HepG2 (cell line): ENCODE data around the gene ZNF414. TPM values are rescaled to one million over a fixed set of nuclear protein-coding genes. Genes with fewer than 3 reads are reported as not detected.

ENCODE experiments used
- ATF7-NPFF ChIP-seq: sonication (generic); formaldehyde crosslinking; IDR thresholded peaks from 2 replicates; pipeline ENCODE4 v1.8.1; 2023; ENCODE audit warnings: mild to moderate bottlenecking, low read depth, missing genetic modification reagents, moderate library complexity
- CREBL2 ChIP-seq: sonication (generic); formaldehyde crosslinking; IDR thresholded peaks from 2 replicates; pipeline ENCODE4 v1.8.1; 2023; ENCODE audit warnings: missing genetic modification reagents, mild to moderate bottlenecking, borderline replicate concordance
- HCFC1 ChIP-seq: fragments of 150-350 bp; IDR thresholded peaks from 2 replicates; pipeline ENCODE4 v1.6.1; 2014; ENCODE audit warnings: low read depth, low read length
- HNRNPK ChIP-seq: fragments of 200-400 bp; formaldehyde crosslinking; IDR thresholded peaks from 2 replicates; pipeline ENCODE4 v1.6.1; 2018; ENCODE audit warnings: low read length, low read depth, moderate library complexity, mild to moderate bottlenecking; ENCODE audit not compliant: poor library complexity, severe bottlenecking
- KMT2A ChIP-seq: sonication (generic); formaldehyde crosslinking; IDR thresholded peaks from 2 replicates; pipeline ENCODE4 v1.4.0; 2020; ENCODE audit warnings: missing genetic modification reagents
- MAX ChIP-seq: IDR thresholded peaks from 2 replicates; pipeline ENCODE4 v1.6.1; 2012; ENCODE audit warnings: inconsistent platforms
- MXD3 ChIP-seq: IDR thresholded peaks from 2 replicates; pipeline ENCODE4 v1.6.1; 2016; ENCODE audit warnings: mild to moderate bottlenecking, missing biosample characterization, missing genetic modification reagents
- NR2F6 ChIP-seq, 2 experiments: IDR thresholded peaks; 2 replicates each; pipeline ENCODE4 v1.6.1; 2016; ENCODE audit warnings: antibody characterized with exemption in 1 of 2, mild to moderate bottlenecking in 1 of 2
- TAF1 ChIP-seq: sonication (generic); formaldehyde crosslinking; IDR thresholded peaks from 2 replicates; pipeline ENCODE4 v1.4.0; 2020; ENCODE audit warnings: missing genetic modification reagents
- YEATS4 ChIP-seq: sonication (generic); formaldehyde crosslinking; IDR thresholded peaks from 2 replicates; pipeline ENCODE4 v1.4.0; 2020; ENCODE audit warnings: missing genetic modification reagents, borderline replicate concordance
- ZBTB43 ChIP-seq: sonication (generic); formaldehyde crosslinking; conservative IDR thresholded peaks from 2 replicates; pipeline ENCODE4 v1.4.0; 2020; ENCODE audit warnings: missing genetic modification reagents
- ZC3H13 ChIP-seq: sonication (generic); formaldehyde crosslinking; IDR thresholded peaks from 2 replicates; pipeline ENCODE4 v1.8.1; 2023; ENCODE audit warnings: mild to moderate bottlenecking, missing genetic modification reagents, moderate library complexity
- ZNF225 ChIP-seq: sonication (generic); formaldehyde crosslinking; IDR thresholded peaks from 2 replicates; pipeline ENCODE4 v1.4.0; 2020; ENCODE audit warnings: mild to moderate bottlenecking, missing genetic modification reagents
- ZNF235 ChIP-seq: sonication (generic); formaldehyde crosslinking; IDR thresholded peaks from 2 replicates; pipeline ENCODE4 v1.8.1; 2023; ENCODE audit warnings: mild to moderate bottlenecking, missing genetic modification reagents, borderline replicate concordance
- ZNF276 ChIP-seq: sonication (generic); formaldehyde crosslinking; IDR thresholded peaks from 2 replicates; pipeline ENCODE4 v1.4.0; 2020; ENCODE audit warnings: mild to moderate bottlenecking, low read depth, missing genetic modification reagents
- ZNF3 ChIP-seq: IDR thresholded peaks from 2 replicates; pipeline ENCODE4 v1.7.0; 2017; ENCODE audit warnings: inconsistent platforms
- ZNF44 ChIP-seq: sonication (generic); formaldehyde crosslinking; IDR thresholded peaks from 2 replicates; pipeline ENCODE4 v1.5.1; 2020; ENCODE audit warnings: mild to moderate bottlenecking, missing genetic modification reagents
- ZNF446 ChIP-seq: sonication (generic); formaldehyde crosslinking; IDR thresholded peaks from 2 replicates; pipeline ENCODE4 v1.5.0; 2020; ENCODE audit warnings: mild to moderate bottlenecking, missing genetic modification reagents
- ZNF572 ChIP-seq: sonication (generic); formaldehyde crosslinking; IDR thresholded peaks from 2 replicates; pipeline ENCODE4 v1.5.1; 2020; ENCODE audit warnings: mild to moderate bottlenecking, missing genetic modification reagents
- ZNF607 ChIP-seq: sonication (generic); formaldehyde crosslinking; IDR thresholded peaks from 2 replicates; pipeline ENCODE4 v1.5.1; 2020; ENCODE audit warnings: missing genetic modification reagents, mild to moderate bottlenecking, borderline replicate concordance
- ZNF780A ChIP-seq: sonication (generic); formaldehyde crosslinking; IDR thresholded peaks from 2 replicates; pipeline ENCODE4 v1.8.0; 2022; ENCODE audit warnings: mild to moderate bottlenecking, missing genetic modification reagents, moderate library complexity
- ZSCAN25 ChIP-seq: sonication (generic); formaldehyde crosslinking; IDR thresholded peaks from 2 replicates; pipeline ENCODE4 v1.8.0; 2022; ENCODE audit warnings: mild to moderate bottlenecking, missing genetic modification reagents
- polyA plus RNA-seq, 8 experiments: library from polyadenylated mRNA; depleted of rRNA in 3 of 8; stranded (reverse) in 7 of 8; unstranded in 1 of 8; fragments of >200 nt; fragmentation: Illumina TruSeq in 4 of 8; extraction: Trizol in 4 of 8; gene quantifications; 2 replicates each; pipeline versions ENCODE4 v1.2.1 to v1.2.3, GENCODE V29; 2011 to 2016; ENCODE audit warnings: low read depth in 4 of 8, missing spikeins in 1 of 8, mixed read lengths in 1 of 8; ENCODE audit not compliant: insufficient read depth in 1 of 8
- total RNA-seq, 5 experiments: library from RNA; depleted of rRNA; stranded (reverse); fragments of >200 nt; fragmentation: Illumina TruSeq; extraction: Trizol; gene quantifications; 2 replicates each; pipeline ENCODE4 v1.2.3, GENCODE V29; 2016; ENCODE audit warnings: low read depth in 1 of 5
- TF ChIP-seq, protein P1 (sequence below): sonication (generic); formaldehyde crosslinking; IDR thresholded peaks from 2 replicates; pipeline ENCODE4 v1.4.0; 2020; ENCODE audit warnings: missing genetic modification reagents; ENCODE audit errors: not compliant biosample characterization

Gene ZNF414
- total and polyA plus RNA-seq, 2 of the 13 experiments (the other 11 are each of a cell fraction or from before 2014, with no cell fraction given) = 2.5 to 4.0 TPM

DNA sequence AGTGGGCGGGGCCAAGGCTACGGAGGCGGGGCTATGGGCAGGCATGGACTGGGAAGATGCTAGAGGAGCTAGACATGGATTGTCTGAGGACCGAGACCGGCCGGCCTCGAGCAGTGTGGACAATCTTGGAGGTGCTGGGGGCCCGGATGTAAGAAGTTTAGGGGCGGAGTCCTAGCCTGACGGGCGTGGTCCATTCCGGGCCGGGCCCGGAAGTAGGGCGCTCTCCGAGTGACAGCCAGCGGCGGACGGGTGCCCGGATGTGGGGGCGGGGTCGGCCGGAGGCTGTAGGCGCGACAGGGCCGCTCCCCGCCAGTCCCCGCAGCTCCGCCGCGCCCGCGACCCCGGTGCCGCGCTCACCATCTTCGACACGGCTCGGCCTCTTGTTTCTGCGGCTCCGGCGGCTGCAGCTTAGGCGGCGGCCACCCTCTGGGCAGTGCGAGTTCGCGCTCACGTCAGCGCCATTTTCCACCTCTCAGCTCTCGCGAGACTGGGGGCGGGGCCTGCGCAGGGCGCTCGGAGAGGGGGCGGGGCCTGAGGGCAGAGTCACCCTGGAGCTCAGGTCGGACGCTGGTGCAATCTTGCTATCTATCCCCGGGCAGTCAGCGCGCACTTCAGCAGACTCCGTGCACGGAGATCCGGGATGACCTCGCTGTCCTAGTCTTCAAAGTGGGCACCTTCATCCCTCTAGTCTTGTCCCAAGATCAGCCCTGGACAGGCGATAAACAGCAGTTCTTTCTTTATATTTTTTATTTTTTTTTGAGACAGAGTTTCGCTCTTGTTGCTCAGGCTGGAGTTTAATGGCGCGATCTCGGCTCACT is at the start of gene ZNF414 (continued):
- 0 out of 2 replicates have a peak, but pooled peaks have one; percentile 4 for TF ChIP-seq ZNF225 (CRISPR knock-in tag)
- peak; percentile 85; the same call in 1 of the 2 replicates for TF ChIP-seq ZNF235 (CRISPR knock-in tag)
- TF ChIP-seq ATF7-NPFF (CRISPR knock-in tag) = peak; percentile 85; the same call in 1 of the 2 replicates
- TF ChIP-seq ZC3H13 (CRISPR knock-in tag) = no peak
- no peak for TF ChIP-seq CREBL2 (CRISPR knock-in tag)
- peak; percentile 38; the same call in 1 of the 2 replicates for TF ChIP-seq ZSCAN25 (CRISPR knock-in tag)
- TF ChIP-seq ZNF780A (CRISPR knock-in tag) = no peak
- TF ChIP-seq ZNF276 (CRISPR knock-in tag) = 0 out of 2 replicates have a peak, but pooled peaks have one; percentile 55
- no peak for TF ChIP-seq ZNF44
- peak; percentile 37; the same call in 1 of the 2 replicates for TF ChIP-seq ZNF446 (CRISPR knock-in tag)
- peak; percentile 90 for TF ChIP-seq TAF1 (CRISPR knock-in tag)
- peak; percentile 50 for TF ChIP-seq HCFC1
- TF ChIP-seq MXD3 (CRISPR knock-in tag) = 0 out of 2 replicates have a peak, but pooled peaks have one; percentile 30
- no peak for TF ChIP-seq KMT2A (CRISPR knock-in tag)
- TF ChIP-seq MAX = peak; percentile 70
- no peak for TF ChIP-seq NR2F6 (IDR thresholded peaks at IDR 0.05)
- TF ChIP-seq NR2F6 (CRISPR knock-in tag; IDR thresholded peaks at IDR 0.05) = peak; percentile 13; the same call in 1 of the 2 replicates
- peak; percentile 38 for TF ChIP-seq HNRNPK
- TF ChIP-seq ZNF572 = peak; percentile 46; the same call in 1 of the 2 replicates
- TF ChIP-seq, protein P1, sequence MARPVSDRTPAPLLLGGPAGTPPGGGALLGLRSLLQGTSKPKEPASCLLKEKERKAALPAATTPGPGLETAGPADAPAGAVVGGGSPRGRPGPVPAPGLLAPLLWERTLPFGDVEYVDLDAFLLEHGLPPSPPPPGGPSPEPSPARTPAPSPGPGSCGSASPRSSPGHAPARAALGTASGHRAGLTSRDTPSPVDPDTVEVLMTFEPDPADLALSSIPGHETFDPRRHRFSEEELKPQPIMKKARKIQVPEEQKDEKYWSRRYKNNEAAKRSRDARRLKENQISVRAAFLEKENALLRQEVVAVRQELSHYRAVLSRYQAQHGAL (CRISPR knock-in tag) = peak; percentile 49
- peak; percentile 84 for TF ChIP-seq YEATS4
- TF ChIP-seq ZNF3 (CRISPR knock-in tag) = no peak
- peak; percentile 49; the same call in 1 of the 2 replicates for TF ChIP-seq ZNF607 (CRISPR knock-in tag)
- peak; percentile 71; the same call in 1 of the 2 replicates for TF ChIP-seq ZBTB43 (CRISPR knock-in tag)
